ENCODE results near the gene CCDC14. TPM values are rescaled to one million over a fixed set of nuclear protein-coding genes. Genes with fewer than 3 reads are reported as not detected.
"Not testable (repeated sequence)": the region's sequence is repeated elsewhere in the genome, so short reads cannot be mapped to it uniquely, and the experiment has no call there.

Gene CCDC14
- total and polyA plus RNA-seq, 4 donors, result 3.7 to 32.5 (median 14.7) TPM

DNA sequence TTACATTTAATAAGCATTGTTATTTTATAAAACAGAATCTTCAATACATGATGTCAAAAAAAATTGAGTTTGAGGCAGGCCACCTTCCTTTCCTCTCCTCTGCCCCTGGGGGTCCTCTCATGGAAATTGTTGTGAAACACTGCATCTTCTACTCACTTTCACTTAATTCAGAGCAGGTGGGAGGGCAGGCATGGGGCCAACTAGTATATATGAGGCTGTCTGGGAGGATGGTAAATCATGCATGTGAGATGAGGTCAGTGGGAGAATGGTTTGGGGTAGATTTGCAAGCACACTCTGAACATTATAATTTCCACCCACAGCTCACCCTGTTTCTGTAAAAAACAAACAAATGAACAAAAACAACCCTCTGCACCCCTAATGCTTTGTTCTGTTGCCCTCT, 10.4 kb upstream of the CCDC14 start (continued):
- TF ChIP-seq, protein P1, sequence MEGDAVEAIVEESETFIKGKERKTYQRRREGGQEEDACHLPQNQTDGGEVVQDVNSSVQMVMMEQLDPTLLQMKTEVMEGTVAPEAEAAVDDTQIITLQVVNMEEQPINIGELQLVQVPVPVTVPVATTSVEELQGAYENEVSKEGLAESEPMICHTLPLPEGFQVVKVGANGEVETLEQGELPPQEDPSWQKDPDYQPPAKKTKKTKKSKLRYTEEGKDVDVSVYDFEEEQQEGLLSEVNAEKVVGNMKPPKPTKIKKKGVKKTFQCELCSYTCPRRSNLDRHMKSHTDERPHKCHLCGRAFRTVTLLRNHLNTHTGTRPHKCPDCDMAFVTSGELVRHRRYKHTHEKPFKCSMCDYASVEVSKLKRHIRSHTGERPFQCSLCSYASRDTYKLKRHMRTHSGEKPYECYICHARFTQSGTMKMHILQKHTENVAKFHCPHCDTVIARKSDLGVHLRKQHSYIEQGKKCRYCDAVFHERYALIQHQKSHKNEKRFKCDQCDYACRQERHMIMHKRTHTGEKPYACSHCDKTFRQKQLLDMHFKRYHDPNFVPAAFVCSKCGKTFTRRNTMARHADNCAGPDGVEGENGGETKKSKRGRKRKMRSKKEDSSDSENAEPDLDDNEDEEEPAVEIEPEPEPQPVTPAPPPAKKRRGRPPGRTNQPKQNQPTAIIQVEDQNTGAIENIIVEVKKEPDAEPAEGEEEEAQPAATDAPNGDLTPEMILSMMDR (IDR thresholded peaks at IDR 0.05; ENCODE audit: low read depth, low read length, missing input control), result no peak
- TF ChIP-seq RAD21 (IDR thresholded peaks at IDR 0.05) (no peak), TAF1 (conservative IDR thresholded peaks at IDR 0.05) (no peak), JUND (IDR thresholded peaks at IDR 0.05) (no peak)

- DNase-seq (ENCODE audit: low spot score); H3K9me3 ChIP-seq (ENCODE audit: control insufficient read depth in 4 of 4, low read length in 3 of 4); H3K27me3 ChIP-seq (ENCODE audit: control insufficient read depth in 4 of 4, insufficient read depth in 4 of 4, low read length in 3 of 4); H3K36me3 ChIP-seq (ENCODE audit: control insufficient read depth in 4 of 4, insufficient read depth in 3 of 4, low read depth in 1 of 4, low read length in 3 of 4); H3K9ac ChIP-seq (ENCODE audit: low read depth in 1 of 2, low read length in 2 of 2); H3K27ac ChIP-seq (ENCODE audit: low read depth in 1 of 2, low read length in 2 of 2); H3K4me3 ChIP-seq (ENCODE audit: low read depth in 1 of 3, low read length in 3 of 3): not testable (repeated sequence)
- 73% methylated on average over 2 of the region's 2 CpGs for WGBS
- peaks cover 0 to 17% (median 15%) of the 10 kb centered on the region in 4 donors for H3K4me1 ChIP-seq (ENCODE audit: control insufficient read depth in 4 of 4, insufficient read depth in 4 of 4, low read length in 3 of 4)
Observed at GRCh38 chr3:123967260-123967659, 6.2 kb upstream of the CCDC14 start.

DNA sequence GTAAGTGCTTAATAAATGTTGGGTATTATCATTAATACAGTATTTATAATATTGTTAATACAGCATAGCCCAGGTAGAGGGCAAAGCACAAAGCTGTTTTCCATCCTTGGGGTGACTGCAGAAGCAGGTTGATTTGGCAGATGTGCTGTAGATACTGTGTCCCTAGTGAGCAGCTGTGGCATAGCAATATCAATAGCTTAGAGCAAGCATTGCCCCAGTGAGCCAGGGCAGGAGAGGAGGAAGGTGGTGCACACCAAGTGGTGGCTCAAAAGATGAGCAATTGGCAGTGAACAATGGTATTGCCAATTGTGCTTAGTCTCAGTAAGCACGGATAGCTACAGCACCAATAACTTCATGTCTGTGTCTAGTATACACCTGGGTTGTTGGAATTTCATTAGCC, 5.8 kb upstream of the CCDC14 start:
- H3K36me3 ChIP-seq (ENCODE audit: control insufficient read depth in 4 of 4, insufficient read depth in 3 of 4, low read depth in 1 of 4, low read length in 3 of 4); H3K9me3 ChIP-seq (ENCODE audit: control insufficient read depth in 4 of 4, low read length in 3 of 4); H3K27me3 ChIP-seq (ENCODE audit: control insufficient read depth in 4 of 4, insufficient read depth in 4 of 4, low read length in 3 of 4); DNase-seq (ENCODE audit: low spot score); H3K4me3 ChIP-seq (ENCODE audit: low read depth in 1 of 3, low read length in 3 of 3); H3K27ac ChIP-seq (ENCODE audit: low read depth in 1 of 2, low read length in 2 of 2); H3K9ac ChIP-seq (ENCODE audit: low read depth in 1 of 2, low read length in 2 of 2): not testable (repeated sequence)
- peaks cover under 1 to 18% (median 16%) of the 10 kb centered on the region in 4 donors for H3K4me1 ChIP-seq (ENCODE audit: control insufficient read depth in 4 of 4, insufficient read depth in 4 of 4, low read length in 3 of 4)
- 63% methylated on average over 1 of the region's 1 CpG for WGBS

- not testable (repeated sequence) for H3K36me3 ChIP-seq (ENCODE audit: control insufficient read depth in 4 of 4, insufficient read depth in 3 of 4, low read depth in 1 of 4, low read length in 3 of 4); DNase-seq (ENCODE audit: low spot score); H3K9ac ChIP-seq (ENCODE audit: low read depth in 1 of 2, low read length in 2 of 2); H3K4me3 ChIP-seq (ENCODE audit: low read depth in 1 of 3, low read length in 3 of 3); H3K27me3 ChIP-seq (ENCODE audit: control insufficient read depth in 4 of 4, insufficient read depth in 4 of 4, low read length in 3 of 4); H3K9me3 ChIP-seq (ENCODE audit: control insufficient read depth in 4 of 4, low read length in 3 of 4)
- TF ChIP-seq HNF4G (IDR thresholded peaks at IDR 0.05), result peak; percentile 47
- TF ChIP-seq HNF4A (conservative IDR thresholded peaks at IDR 0.05), result peak; percentile 86 to 89
- TF ChIP-seq GABPA (IDR thresholded peaks at IDR 0.05 in 1 of 2, conservative IDR thresholded peaks at IDR 0.05 in 1 of 2), result peak in 1 of 2 donors; percentile 16
- peak in 1 of 2 donors; percentile 31 for TF ChIP-seq JUND (IDR thresholded peaks at IDR 0.05)
- peak in 1 of 2 donors; percentile 72 for TF ChIP-seq RXRA (IDR thresholded peaks at IDR 0.05)
- peak; percentile 53 for TF ChIP-seq MAX (IDR thresholded peaks at IDR 0.05)
- 33% methylated on average over 1 of the region's 1 CpG for WGBS
- H3K27ac ChIP-seq (ENCODE audit: low read depth in 1 of 2, low read length in 2 of 2), result peak overlapping the region in 1 of 2 donors; percentile 37
- H3K4me1 ChIP-seq (ENCODE audit: control insufficient read depth in 4 of 4, insufficient read depth in 4 of 4, low read length in 3 of 4), result peaks cover 2 to 26% (median 24%) of the 10 kb centered on the region in 4 donors
Observed at GRCh38 chr3:123964793-123965192, 3.8 kb upstream of the CCDC14 start.

- peak overlapping the region in 1 of 2 donors; percentile 1 for H3K9ac ChIP-seq (ENCODE audit: low read depth in 1 of 2, low read length in 2 of 2)
- WGBS, result 5% methylated on average over 15 of the region's 15 CpGs
- H3K27ac ChIP-seq (ENCODE audit: low read depth in 1 of 2, low read length in 2 of 2), result peak overlapping the region; percentile 66 to 77
- peaks cover 2 to 26% (median 24%) of the 10 kb centered on the region in 4 donors for H3K4me1 ChIP-seq (ENCODE audit: control insufficient read depth in 4 of 4, insufficient read depth in 4 of 4, low read length in 3 of 4)
- H3K4me3 ChIP-seq (ENCODE audit: low read depth in 1 of 3, low read length in 3 of 3), result peak overlapping the region; percentile 55 to 85 (median 84)
- no peaks in the 10 kb centered on the region for H3K9me3 ChIP-seq (ENCODE audit: control insufficient read depth in 4 of 4, low read length in 3 of 4)
- TF ChIP-seq EGR1 (IDR thresholded peaks at IDR 0.05; ENCODE audit: low read depth in 2 of 2) (no peak), ZBTB33 (IDR thresholded peaks at IDR 0.05) (no peak), MAX (IDR thresholded peaks at IDR 0.05) (no peak), ATF3 (IDR thresholded peaks at IDR 0.05) (no peak), RXRA (IDR thresholded peaks at IDR 0.05) (no peak), HNF4G (IDR thresholded peaks at IDR 0.05) (no peak), FOXA1 (IDR thresholded peaks at IDR 0.05) (no peak), SP1 (IDR thresholded peaks at IDR 0.05) (no peak), TAF1 (conservative IDR thresholded peaks at IDR 0.05) (no peak), FOXA2 (IDR thresholded peaks at IDR 0.05) (no peak)
- H3K36me3 ChIP-seq (ENCODE audit: control insufficient read depth in 4 of 4, insufficient read depth in 3 of 4, low read depth in 1 of 4, low read length in 3 of 4), result no peaks in the 10 kb centered on the region
- no peaks in the 10 kb centered on the region for H3K27me3 ChIP-seq (ENCODE audit: control insufficient read depth in 4 of 4, insufficient read depth in 4 of 4, low read length in 3 of 4)
- DNase-seq (ENCODE audit: low spot score), result no peak
Observed at GRCh38 chr3:123961508-123961856, 453 bp upstream of the CCDC14 start.
